ENCODE measurements around the gene FZD2.

GRCh38 chr17:44568945-44569858 is 11.9 kb downstream of the FZD2 start:
- TF ChIP-seq RFX5 (IDR thresholded peaks at IDR 0.05; ENCODE audit: low read depth, low read length) (no peak), CTCF (conservative IDR thresholded peaks at IDR 0.05; ENCODE audit: low read depth, low read length) (no peak), BHLHE40 (IDR thresholded peaks at IDR 0.05; ENCODE audit: low read depth, low read length) (no peak), SMC3 (IDR thresholded peaks at IDR 0.05; ENCODE audit: low read depth, low read length) (no peak), POLR2A (IDR thresholded peaks at IDR 0.05; ENCODE audit: low read depth, low read length) (no peak), RAD21 (IDR thresholded peaks at IDR 0.05; ENCODE audit: low read length) (no peak), MAFK (IDR thresholded peaks at IDR 0.05; ENCODE audit: low read depth, low read length) (no peak), FOS (IDR thresholded peaks at IDR 0.05; ENCODE audit: low read depth, low read length) (no peak), CHD1 (IDR thresholded peaks at IDR 0.05; ENCODE audit: low read depth, low read length) (no peak)
- TF ChIP-seq, protein P1, sequence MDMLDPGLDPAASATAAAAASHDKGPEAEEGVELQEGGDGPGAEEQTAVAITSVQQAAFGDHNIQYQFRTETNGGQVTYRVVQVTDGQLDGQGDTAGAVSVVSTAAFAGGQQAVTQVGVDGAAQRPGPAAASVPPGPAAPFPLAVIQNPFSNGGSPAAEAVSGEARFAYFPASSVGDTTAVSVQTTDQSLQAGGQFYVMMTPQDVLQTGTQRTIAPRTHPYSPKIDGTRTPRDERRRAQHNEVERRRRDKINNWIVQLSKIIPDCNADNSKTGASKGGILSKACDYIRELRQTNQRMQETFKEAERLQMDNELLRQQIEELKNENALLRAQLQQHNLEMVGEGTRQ (IDR thresholded peaks at IDR 0.05; ENCODE audit: low read depth, low read length): no peak
